Caco-2 (cell line): Measurements from ENCODE around the gene HDDC2. TPM values are rescaled to one million over a fixed set of nuclear protein-coding genes. Genes with fewer than 3 reads are reported as not detected.

Source experiments
- BruUV-seq: library from RNA; stranded (reverse); fragments of 400-500 nt; replicated peaks from 2 replicates; lab custom pipeline; 2021; lab: Mats Ljungman, UMichigan
- CTCF ChIA-PET: fragments of 300-600 bp; sonication (Branson Sonifier 250); formaldehyde crosslinking; loops from one replicate; lab custom pipeline; 2022; ENCODE audit warnings: antibody characterized with exemption; lab: Charles Lee
- POLR2A ChIA-PET: fragments of 300-600 bp; sonication (Branson Sonifier 250); formaldehyde crosslinking; loops from one replicate; lab custom pipeline; 2022; ENCODE audit warnings: antibody characterized with exemption; lab: Charles Lee
- DNase-seq, 2 experiments: peaks; one replicate each; pipeline versions ENCODE4 v3.0.0 to v3.0.0-alpha.2; 2020 to 2022
- H3K27me3 ChIP-seq: replicated peaks from 2 replicates; pipeline ENCODE4 v1.6.0; 2011; ENCODE audit warnings: low read length; ENCODE audit not compliant: control insufficient read depth, insufficient read depth
- H3K36me3 ChIP-seq: 2 replicates; pipeline ENCODE4 v1.5.1; 2011; ENCODE audit warnings: low read length; ENCODE audit not compliant: control insufficient read depth, insufficient read depth
- H3K4me1 ChIP-seq: fragments of 250-450 bp; sonication (Bioruptor Pico); 2 replicates; pipeline ENCODE4 v1.5.1; 2020; ENCODE audit warnings: mild to moderate bottlenecking
- H3K4me3 ChIP-seq: 2 replicates; pipeline ENCODE4 v1.5.1; 2011; ENCODE audit warnings: low read depth, mild to moderate bottlenecking, control low read depth, low read length
- H3K9me3 ChIP-seq: fragments of 250-450 bp; sonication (Bioruptor Pico); 2 replicates; pipeline ENCODE4 v1.5.1; 2020; ENCODE audit warnings: mild to moderate bottlenecking, moderate library complexity
- H3K27ac Mint-ChIP-seq: one replicate; pipeline ENCODE4 v1.8.0; 2022; ENCODE audit warnings: mixed read lengths; ENCODE audit not compliant: unreplicated experiment
- H3K27me3 Mint-ChIP-seq: one replicate; pipeline ENCODE4 v1.8.0; 2022; ENCODE audit warnings: mixed read lengths; ENCODE audit not compliant: insufficient read depth, unreplicated experiment
- H3K36me3 Mint-ChIP-seq: one replicate; pipeline ENCODE4 v1.8.0; 2022; ENCODE audit warnings: mild to moderate bottlenecking, mixed read lengths; ENCODE audit not compliant: insufficient read depth, unreplicated experiment
- H3K4me1 Mint-ChIP-seq: one replicate; pipeline ENCODE4 v1.8.0; 2022; ENCODE audit warnings: low read depth, mixed read lengths; ENCODE audit not compliant: unreplicated experiment
- H3K4me3 Mint-ChIP-seq: one replicate; pipeline ENCODE4 v1.8.0; 2022; ENCODE audit warnings: mild to moderate bottlenecking, moderate library complexity, mixed read lengths; ENCODE audit not compliant: unreplicated experiment
- H3K9me3 Mint-ChIP-seq: one replicate; pipeline ENCODE4 v1.8.0; 2022; ENCODE audit warnings: mixed read lengths; ENCODE audit not compliant: unreplicated experiment
- CTCF ChIP-seq, 2 experiments: fragments of 200-600 bp in 1 of 2; IDR thresholded peaks; 1 replicate in 1 of 2; 2 replicates in 1 of 2; pipeline versions ENCODE4 v1.5.1 to v1.8.0; 2011 to 2022; ENCODE audit warnings: antibody characterized with exemption in 1 of 2, control low read depth in 1 of 2, inconsistent platforms in 1 of 2, low read depth in 1 of 2, low read length in 1 of 2, mild to moderate bottlenecking in 1 of 2, moderate library complexity in 1 of 2; ENCODE audit not compliant: insufficient read depth in 1 of 2, severe bottlenecking in 1 of 2, unreplicated experiment in 1 of 2
- intact Hi-C: fragments of 100-400 bp; cut with micrococcal nuclease; formaldehyde crosslinking; loops from one replicate; pipeline ENCODE4 v1.10.0; 2022; ENCODE audit not compliant: unreplicated experiment
- total RNA-seq: library from RNA; stranded (reverse); gene quantifications from 2 replicates; pipeline ENCODE4 v1.2.3, GENCODE V29; 2022

The HDDC2 gene
- total RNA-seq, 1 experiment from 2014 or later: 66.5 TPM

- intact Hi-C loops: no loop called here
- CTCF ChIA-PET: no interaction called here
- Mint-ChIP-seq H3K27ac (no peak overlapping the region), H3K4me3 (no peak overlapping the region), H3K27me3 (peaks cover 9% of the 10 kb centered on the region), H3K36me3 (no peaks in the 10 kb centered on the region), H3K9me3 (no peaks in the 10 kb centered on the region), H3K4me1 (no peaks in the 10 kb centered on the region)
- no peak overlapping the region for H3K4me3 ChIP-seq
- no peaks in the 10 kb centered on the region; the same call in 1 of the 2 replicates for H3K27me3 ChIP-seq
- no peaks in the 10 kb centered on the region for H3K36me3 ChIP-seq
- POLR2A ChIA-PET: no interaction called here
- no peak for TF ChIP-seq CTCF (IDR thresholded peaks at IDR 0.05; ENCODE audit: insufficient read depth in 1 of 2, low read depth in 1 of 2, low read length in 1 of 2, severe bottlenecking in 1 of 2, unreplicated experiment in 1 of 2)
- H3K9me3 ChIP-seq: no peaks in the 10 kb centered on the region
- no peak for DNase-seq
- no TSS peak for BruUV-seq
- no peaks in the 10 kb centered on the region for H3K4me1 ChIP-seq
Observed at GRCh38 chr6:125340175-125340835, 38.5 kb upstream of the HDDC2 start.

- TF ChIP-seq CTCF (IDR thresholded peaks at IDR 0.05; ENCODE audit: insufficient read depth in 1 of 2, low read depth in 1 of 2, low read length in 1 of 2, severe bottlenecking in 1 of 2, unreplicated experiment in 1 of 2): no peak
- no peaks in the 10 kb centered on the region for H3K4me1 ChIP-seq
Observed at GRCh38 chr6:125339653-125340052, 37.9 kb upstream of the HDDC2 start.

GRCh38 chr6:125338381-125338780 lies 36.6 kb upstream of the HDDC2 start:
- no peaks in the 10 kb centered on the region; the same call in 1 of the 2 replicates for H3K27me3 ChIP-seq
- Mint-ChIP-seq H3K27ac (no peak overlapping the region), H3K36me3 (no peaks in the 10 kb centered on the region), H3K9me3 (no peaks in the 10 kb centered on the region), H3K27me3 (peaks cover 15% of the 10 kb centered on the region), H3K4me1 (no peaks in the 10 kb centered on the region), H3K4me3 (no peak overlapping the region)
- CTCF ChIA-PET: no interaction called here
- no peak for TF ChIP-seq CTCF (IDR thresholded peaks at IDR 0.05; ENCODE audit: insufficient read depth in 1 of 2, low read depth in 1 of 2, low read length in 1 of 2, severe bottlenecking in 1 of 2, unreplicated experiment in 1 of 2)
- H3K36me3 ChIP-seq: no peaks in the 10 kb centered on the region
- no peak for DNase-seq
- intact Hi-C loops: no loop called here
- no peaks in the 10 kb centered on the region for H3K4me1 ChIP-seq
- POLR2A ChIA-PET: no interaction called here
- BruUV-seq: no TSS peak
- H3K9me3 ChIP-seq: no peaks in the 10 kb centered on the region
- H3K4me3 ChIP-seq: no peak overlapping the region

More at GRCh38 chr6:125339653-125340052, 37.9 kb upstream of the HDDC2 start:
- H3K9me3 ChIP-seq: no peaks in the 10 kb centered on the region
- no peaks in the 10 kb centered on the region for H3K9me3 Mint-ChIP-seq
- ChIA-PET POLR2A (no interaction called here), CTCF (no interaction called here)
- no TSS peak for BruUV-seq
- H3K27me3 ChIP-seq: no peaks in the 10 kb centered on the region; the same call in 1 of the 2 replicates
- no peak overlapping the region for H3K4me3 ChIP-seq
- DNase-seq: no peak
- no peak overlapping the region for H3K27ac Mint-ChIP-seq
- H3K4me3 Mint-ChIP-seq: no peak overlapping the region
- intact Hi-C loops: no loop called here
- no peaks in the 10 kb centered on the region for H3K36me3 ChIP-seq
- peaks cover 13% of the 10 kb centered on the region for H3K27me3 Mint-ChIP-seq
- no peaks in the 10 kb centered on the region for H3K36me3 Mint-ChIP-seq
- no peaks in the 10 kb centered on the region for H3K4me1 Mint-ChIP-seq
